Nephron (organoid): ENCODE measurements around the gene IFNLR1.

Source experiments
- H3K27ac Mint-ChIP-seq, 3 experiments: 2 replicates each; pipeline ENCODE4 v1.8.0; 2020; ENCODE audit warnings: mixed read lengths in 3 of 3, mild to moderate bottlenecking in 2 of 3, moderate library complexity in 1 of 3
- H3K27me3 Mint-ChIP-seq: 2 replicates; pipeline ENCODE4 v1.8.0; 2021; ENCODE audit warnings: low read depth, mild to moderate bottlenecking, moderate library complexity, mixed read lengths
- H3K36me3 Mint-ChIP-seq: 2 replicates; pipeline ENCODE4 v1.8.0; 2020; ENCODE audit warnings: low read depth, mixed read lengths
- H3K4me1 Mint-ChIP-seq: 2 replicates; pipeline ENCODE4 v1.8.0; 2020; ENCODE audit warnings: mixed read lengths
- H3K4me3 Mint-ChIP-seq, 3 experiments: 2 replicates each; pipeline ENCODE4 v1.8.0; 2020; ENCODE audit warnings: mild to moderate bottlenecking in 3 of 3, mixed read lengths in 3 of 3, moderate library complexity in 2 of 3
- H3K9me3 Mint-ChIP-seq: 2 replicates; pipeline ENCODE4 v1.8.0; 2020; ENCODE audit warnings: mixed read lengths
- TF ChIP-seq, protein P1 (sequence below), 3 experiments: fragments of 200-600 bp; sonication (generic); IDR thresholded peaks; one replicate each; pipeline ENCODE4 v1.5.0; 2021; ENCODE audit warnings: antibody characterized with exemption in 3 of 3; ENCODE audit not compliant: unreplicated experiment in 3 of 3

Gene IFNLR1

DNA sequence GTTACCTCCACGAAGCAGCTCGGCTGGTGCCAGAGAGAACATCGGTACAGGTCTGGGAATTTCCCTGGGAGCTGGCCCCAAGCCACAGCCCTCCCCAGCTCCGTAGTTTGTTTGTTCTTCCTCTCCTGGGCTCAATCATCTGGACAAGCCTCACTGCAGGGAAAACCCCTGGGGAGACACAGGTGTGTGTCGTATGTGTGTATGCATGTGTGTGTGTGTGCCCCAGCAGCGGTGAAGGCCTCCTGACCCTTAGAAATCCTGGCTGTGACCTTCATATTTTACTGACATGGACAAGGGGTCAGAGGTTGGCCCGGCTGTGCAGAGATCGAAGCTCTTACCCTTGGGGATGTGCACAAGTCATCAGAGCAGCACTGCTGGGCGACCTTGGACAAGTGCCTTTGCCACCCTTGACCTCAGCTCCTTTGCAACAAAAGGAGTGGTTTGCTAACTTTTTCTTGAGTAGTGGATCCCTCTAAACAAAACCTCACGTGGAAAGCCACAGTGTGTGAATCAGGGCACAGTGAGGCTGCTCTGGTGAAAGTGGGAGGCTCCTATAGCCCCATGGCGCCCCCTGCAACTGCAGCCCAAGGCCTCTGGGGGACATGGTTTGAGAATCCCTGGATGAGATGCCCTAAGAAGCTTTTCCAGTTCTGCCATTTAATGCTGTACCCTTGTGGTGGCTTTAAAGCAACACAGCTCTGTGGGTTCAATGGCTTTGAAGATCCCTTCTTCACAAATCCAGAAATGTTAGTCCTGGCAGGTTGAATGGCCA, 31.9 kb downstream of the IFNLR1 start:
- H3K9me3 Mint-ChIP-seq, result no peaks in the 10 kb centered on the region

DNA sequence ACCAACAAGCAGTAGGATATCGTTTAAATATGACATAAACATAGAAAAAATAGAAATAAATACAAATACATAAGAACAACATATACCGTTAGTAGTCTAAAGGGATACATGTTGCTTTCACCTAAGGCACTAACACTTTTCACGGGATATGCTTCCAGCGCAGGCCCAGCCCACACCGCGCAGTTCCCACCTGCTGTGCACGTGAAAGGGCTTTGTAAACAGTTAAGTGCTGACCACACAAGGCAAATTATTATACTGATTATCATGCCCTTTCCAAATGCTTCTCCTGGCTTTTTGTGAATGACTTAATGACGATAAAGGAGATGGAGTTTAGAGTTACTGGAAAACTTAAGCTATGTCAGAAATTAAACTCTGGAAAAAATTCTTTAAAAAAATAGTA, 32.9 kb downstream of the IFNLR1 start:
- peaks cover 16% of the 10 kb centered on the region for H3K4me1 Mint-ChIP-seq
- TF ChIP-seq, protein P1, sequence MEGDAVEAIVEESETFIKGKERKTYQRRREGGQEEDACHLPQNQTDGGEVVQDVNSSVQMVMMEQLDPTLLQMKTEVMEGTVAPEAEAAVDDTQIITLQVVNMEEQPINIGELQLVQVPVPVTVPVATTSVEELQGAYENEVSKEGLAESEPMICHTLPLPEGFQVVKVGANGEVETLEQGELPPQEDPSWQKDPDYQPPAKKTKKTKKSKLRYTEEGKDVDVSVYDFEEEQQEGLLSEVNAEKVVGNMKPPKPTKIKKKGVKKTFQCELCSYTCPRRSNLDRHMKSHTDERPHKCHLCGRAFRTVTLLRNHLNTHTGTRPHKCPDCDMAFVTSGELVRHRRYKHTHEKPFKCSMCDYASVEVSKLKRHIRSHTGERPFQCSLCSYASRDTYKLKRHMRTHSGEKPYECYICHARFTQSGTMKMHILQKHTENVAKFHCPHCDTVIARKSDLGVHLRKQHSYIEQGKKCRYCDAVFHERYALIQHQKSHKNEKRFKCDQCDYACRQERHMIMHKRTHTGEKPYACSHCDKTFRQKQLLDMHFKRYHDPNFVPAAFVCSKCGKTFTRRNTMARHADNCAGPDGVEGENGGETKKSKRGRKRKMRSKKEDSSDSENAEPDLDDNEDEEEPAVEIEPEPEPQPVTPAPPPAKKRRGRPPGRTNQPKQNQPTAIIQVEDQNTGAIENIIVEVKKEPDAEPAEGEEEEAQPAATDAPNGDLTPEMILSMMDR (IDR thresholded peaks at IDR 0.05; ENCODE audit: unreplicated experiment in 3 of 3), result no peak
- H3K9me3 Mint-ChIP-seq, result no peaks in the 10 kb centered on the region
- H3K27ac Mint-ChIP-seq, result no peak overlapping the region
- no peaks in the 10 kb centered on the region for H3K36me3 Mint-ChIP-seq
- H3K27me3 Mint-ChIP-seq, result peaks cover 34% of the 10 kb centered on the region
- no peak overlapping the region for H3K4me3 Mint-ChIP-seq

More for the DNA sequence above, 31.9 kb downstream of the IFNLR1 start:
- Mint-ChIP-seq H3K27ac (no peak overlapping the region), H3K27me3 (peaks cover 29% of the 10 kb centered on the region), H3K4me1 (peaks cover 16% of the 10 kb centered on the region), H3K36me3 (no peaks in the 10 kb centered on the region), H3K4me3 (no peak overlapping the region)
- TF ChIP-seq, protein P1 (IDR thresholded peaks at IDR 0.05; ENCODE audit: unreplicated experiment in 3 of 3), result no peak

DNA sequence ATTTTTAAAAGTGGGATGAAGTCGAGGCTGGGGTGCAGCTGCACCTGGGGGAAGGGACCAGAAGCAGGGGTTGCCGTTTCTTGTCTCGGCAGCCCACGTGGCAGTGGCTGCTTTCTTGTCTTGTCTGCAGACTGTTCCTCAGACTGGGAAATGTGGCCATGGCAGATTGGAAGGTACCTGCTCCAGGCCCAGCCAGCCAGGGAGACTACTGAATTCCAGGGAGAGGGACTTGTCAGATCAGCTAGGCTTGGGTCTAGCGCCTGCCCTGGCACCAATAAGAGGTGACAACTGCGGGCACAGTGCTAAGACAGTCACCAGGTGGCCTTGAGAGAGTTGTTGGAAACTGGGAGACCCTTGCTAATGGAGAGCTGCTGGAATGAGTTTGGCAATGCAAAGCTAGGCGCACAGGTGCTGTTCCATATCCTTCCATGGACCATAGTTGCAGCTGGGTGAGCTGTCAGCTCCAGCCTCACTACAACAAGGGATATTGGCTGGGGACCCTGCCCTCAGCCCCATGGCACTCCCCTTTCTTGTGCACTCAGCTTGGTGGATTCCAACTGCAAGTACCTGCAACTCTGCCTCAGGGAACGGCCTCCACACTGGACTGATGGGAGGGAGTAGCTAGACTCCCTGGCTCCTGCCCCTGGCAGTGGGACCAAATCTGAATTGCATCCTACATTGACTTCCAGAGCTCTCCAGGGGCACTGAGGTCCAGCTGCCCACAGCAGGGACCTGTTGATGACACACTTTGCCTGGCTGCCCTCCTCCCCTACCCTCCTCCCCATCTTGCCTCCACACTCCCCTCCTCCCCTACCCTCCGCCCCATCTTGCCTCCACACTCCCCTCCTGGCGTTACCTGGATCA, 34.2 kb downstream of the IFNLR1 start:
- Mint-ChIP-seq H3K36me3 (no peaks in the 10 kb centered on the region), H3K4me3 (no peak overlapping the region), H3K27me3 (peaks cover 38% of the 10 kb centered on the region), H3K4me1 (peaks cover 16% of the 10 kb centered on the region), H3K9me3 (no peaks in the 10 kb centered on the region), H3K27ac (no peak overlapping the region)
- TF ChIP-seq, protein P1 (IDR thresholded peaks at IDR 0.05; ENCODE audit: unreplicated experiment in 3 of 3), result no peak

DNA sequence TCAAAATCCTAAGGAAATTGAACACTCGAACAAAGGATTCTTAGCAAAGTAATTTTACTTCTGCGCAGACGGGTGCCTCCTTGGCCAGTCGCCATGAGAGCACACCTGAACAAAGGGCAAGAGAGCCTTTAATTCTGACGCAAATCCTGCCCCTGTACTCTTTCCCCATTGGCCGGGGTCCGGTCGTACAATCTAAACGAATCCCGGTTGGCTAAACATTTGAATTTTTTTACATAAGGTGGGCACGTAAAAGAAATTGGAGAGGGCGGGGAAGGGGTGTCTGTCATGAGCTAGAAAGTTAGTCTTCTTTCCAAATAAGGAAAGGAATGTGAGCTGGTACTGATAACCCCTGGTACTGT, 35.9 kb downstream of the IFNLR1 start:
- no peaks in the 10 kb centered on the region for H3K36me3 Mint-ChIP-seq
- peak overlapping the region; percentile 79 to 91 (median 82) for H3K27ac Mint-ChIP-seq
- H3K4me1 Mint-ChIP-seq, result peaks cover 16% of the 10 kb centered on the region
- H3K9me3 Mint-ChIP-seq, result no peaks in the 10 kb centered on the region
- H3K4me3 Mint-ChIP-seq, result peak overlapping the region; percentile 58 to 76 (median 68)
- TF ChIP-seq, protein P1 (IDR thresholded peaks at IDR 0.05; ENCODE audit: unreplicated experiment in 3 of 3), result no peak
- peaks cover 38% of the 10 kb centered on the region for H3K27me3 Mint-ChIP-seq

DNA sequence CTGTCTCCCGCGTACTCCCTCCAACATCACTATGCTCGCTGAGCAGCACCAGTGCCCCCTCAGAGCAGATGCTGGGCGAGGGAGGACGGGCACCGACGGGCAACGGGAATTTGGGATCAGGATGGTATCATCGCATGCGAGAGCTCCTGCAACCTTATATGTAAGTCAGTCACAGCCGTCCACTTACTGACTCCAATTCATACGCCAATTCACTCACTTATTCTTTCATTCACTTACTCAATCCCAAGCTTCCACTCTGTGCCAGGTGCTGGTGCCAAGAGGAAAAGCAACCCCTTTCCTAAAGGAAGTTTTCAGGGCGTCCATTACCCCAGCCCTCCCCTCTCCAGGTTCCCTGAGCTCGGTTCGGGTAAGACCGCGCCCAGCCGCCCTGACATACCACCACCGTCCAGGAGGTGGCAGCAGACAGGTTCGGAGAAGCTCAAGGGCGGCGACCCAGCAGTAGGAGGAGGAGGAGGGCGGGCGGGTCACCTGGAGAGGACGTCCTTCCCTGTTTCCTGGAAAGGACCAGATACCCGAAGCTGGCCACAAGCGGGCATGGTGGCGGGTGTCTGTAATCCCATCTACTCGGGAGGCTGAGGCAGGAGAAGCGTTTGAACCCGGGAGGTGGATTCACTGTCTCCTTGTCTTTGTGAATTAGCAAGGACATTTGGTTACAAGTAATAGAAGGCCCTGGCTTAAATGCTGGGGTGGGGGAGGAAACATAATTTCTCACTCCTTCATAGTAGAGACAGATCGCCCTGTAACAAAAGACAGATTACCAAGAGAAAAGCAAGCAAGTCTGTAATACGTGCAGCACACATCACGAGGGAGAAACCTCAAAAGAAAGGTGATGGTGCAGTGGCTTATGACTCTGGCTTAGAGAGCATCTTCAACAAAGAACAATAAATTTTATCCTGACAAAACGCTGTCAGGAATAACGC, 36.6 kb downstream of the IFNLR1 start:
- H3K36me3 Mint-ChIP-seq, result no peaks in the 10 kb centered on the region
- H3K9me3 Mint-ChIP-seq, result no peaks in the 10 kb centered on the region
- TF ChIP-seq, protein P1 (IDR thresholded peaks at IDR 0.05; ENCODE audit: unreplicated experiment in 3 of 3), result peak; percentile 78 to 80 (median 78)
- peak overlapping the region; percentile 58 to 76 (median 68) for H3K4me3 Mint-ChIP-seq
- H3K27ac Mint-ChIP-seq, result peak overlapping the region; percentile 79 to 91 (median 82)
- H3K27me3 Mint-ChIP-seq, result peaks cover 38% of the 10 kb centered on the region
- H3K4me1 Mint-ChIP-seq, result peaks cover 16% of the 10 kb centered on the region
